ENCODE data around the gene GCSH. TPM values are rescaled to one million over a fixed set of nuclear protein-coding genes. Genes with fewer than 3 reads are reported as not detected.

GCSH gene
- total RNA-seq, 1 donor from 2014 or later, result 9.6 TPM

DNA sequence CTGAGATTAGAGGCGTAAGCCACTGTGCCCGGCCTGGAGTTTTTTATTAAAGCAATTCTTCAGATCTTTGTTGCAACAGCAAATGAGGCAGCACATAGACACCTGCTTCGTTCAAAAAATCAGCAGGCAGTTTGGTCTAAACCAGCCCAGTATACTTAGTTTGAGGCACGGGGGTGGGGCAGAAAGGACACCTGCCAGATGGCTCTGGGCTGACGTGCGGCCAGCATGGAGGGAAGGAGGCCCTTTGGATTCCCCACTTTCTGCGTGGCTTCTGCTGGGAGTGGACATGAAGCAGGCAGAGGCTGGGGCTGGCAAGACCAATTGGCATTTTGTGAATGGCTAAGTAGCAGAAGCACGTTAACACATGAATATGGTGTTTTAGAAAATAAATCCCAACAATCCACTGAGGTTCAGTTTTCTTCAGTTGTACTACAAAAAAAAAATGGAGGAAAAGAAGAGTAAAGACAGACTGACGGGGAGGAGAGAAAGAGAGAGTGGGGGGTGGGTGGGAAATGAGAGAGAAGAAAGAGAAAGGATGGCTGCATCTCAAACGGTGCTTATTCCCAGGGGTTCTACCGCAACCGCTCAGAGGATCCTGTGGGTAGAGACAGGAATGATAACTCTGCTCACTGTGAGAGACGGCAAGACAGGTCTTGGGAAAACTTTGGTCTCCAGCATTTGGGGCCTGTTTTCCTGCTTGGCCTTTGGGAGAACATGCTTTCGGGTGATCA lies 35.5 kb downstream of the GCSH start:
- intact Hi-C loops (cut with micrococcal nuclease), result no loop called here

DNA sequence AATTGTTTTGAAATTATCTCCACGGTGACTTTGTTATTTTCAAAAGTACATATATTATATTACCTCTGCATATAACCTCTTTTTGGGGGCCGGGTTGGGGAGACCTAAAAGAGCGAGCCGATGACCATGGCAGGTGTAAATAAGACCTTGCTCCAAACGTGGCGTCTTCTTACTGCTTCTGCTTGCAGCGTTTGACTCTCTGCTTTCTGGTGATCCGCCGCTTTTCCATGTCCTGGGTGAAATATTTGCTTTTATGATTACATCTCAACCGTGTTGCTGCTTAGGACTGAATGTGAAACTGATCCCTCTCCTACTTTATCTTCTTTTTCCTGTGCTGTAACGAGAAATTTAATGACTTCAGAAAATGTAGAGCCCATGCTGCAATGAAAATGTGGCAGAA lies 42.4 kb downstream of the GCSH start:
- intact Hi-C loops (cut with micrococcal nuclease), result no loop called here

DNA sequence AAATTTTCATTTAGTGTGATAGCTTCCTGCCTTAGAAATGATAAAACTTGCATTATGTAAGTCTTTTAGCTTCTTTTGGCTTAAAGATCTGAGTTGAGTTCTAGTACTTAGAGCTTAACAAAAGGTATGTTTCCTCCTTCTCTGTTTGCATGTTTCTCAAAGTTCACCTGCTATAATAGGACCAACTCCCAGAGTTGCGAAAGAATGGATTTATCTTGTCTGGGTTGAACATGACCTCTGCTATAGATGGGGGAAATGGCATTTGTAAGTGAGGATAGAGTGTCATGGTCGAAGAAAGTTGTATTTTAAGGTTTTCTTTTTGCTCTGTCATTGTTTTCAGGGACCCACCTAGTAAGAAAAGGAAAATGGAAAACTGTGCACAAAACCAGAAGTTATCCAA lies 53.4 kb downstream of the GCSH start:
- intact Hi-C loops (cut with micrococcal nuclease), result no loop called here

DNA sequence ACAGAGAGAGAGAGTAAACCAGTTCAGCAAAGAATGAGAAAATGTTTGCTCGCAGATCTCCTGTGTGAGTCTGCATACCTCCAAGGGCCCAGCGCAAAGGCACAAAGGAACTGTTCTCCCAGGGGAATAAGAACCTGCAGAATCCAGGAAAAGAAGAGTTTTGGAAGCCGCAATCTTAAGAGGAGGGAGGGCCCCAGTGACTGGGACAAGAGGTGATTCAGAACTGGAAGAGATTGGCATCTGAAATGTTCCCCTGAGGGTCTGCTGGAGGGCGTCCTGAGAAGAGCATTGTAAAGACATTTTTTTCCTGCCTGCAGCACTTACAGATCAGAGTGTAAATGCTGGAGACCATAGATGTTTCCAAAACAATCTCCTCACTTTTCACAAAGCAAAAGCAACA lies 54.5 kb downstream of the GCSH start:
- intact Hi-C loops (cut with micrococcal nuclease), result no loop called here

DNA sequence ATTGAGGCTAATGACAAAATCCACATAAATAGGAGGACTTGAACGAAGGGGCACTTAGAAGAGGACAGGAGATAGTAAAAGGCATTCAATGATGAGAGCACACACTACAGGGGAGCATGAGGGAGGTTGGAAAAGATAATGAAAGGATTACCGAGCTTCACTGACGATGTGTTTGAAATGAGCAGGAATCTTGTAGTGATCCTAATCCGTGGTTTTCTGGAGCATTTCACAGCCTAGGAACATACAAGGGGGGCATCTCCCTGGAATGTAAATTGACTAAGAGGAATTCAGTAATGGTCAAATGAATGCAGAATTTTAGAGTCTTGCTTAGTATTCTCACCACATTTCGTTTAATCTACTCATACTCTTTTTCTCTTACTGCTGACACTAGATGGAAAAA lies 55.4 kb downstream of the GCSH start:
- intact Hi-C loops (cut with micrococcal nuclease), result no loop called here

DNA sequence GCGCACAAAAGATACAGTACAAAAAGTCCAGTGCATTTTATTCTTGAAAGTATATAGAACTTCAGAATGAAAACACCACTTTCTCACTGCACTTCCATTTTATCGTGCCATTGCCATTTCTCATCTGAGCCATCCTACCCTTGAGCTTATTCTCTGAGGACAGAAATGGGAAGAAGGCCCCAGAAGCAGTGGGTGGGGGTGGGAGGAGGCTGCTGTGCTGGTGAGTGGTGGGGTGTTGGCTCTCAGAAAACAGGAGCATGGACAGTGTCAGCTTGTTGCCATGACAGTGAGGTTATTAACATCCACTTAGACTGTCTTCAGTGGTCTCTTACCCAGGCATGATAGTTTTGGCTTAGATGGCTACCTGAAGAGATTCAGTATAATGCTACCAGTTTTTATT lies 56.1 kb downstream of the GCSH start:
- intact Hi-C loops (cut with micrococcal nuclease), result no loop called here

DNA sequence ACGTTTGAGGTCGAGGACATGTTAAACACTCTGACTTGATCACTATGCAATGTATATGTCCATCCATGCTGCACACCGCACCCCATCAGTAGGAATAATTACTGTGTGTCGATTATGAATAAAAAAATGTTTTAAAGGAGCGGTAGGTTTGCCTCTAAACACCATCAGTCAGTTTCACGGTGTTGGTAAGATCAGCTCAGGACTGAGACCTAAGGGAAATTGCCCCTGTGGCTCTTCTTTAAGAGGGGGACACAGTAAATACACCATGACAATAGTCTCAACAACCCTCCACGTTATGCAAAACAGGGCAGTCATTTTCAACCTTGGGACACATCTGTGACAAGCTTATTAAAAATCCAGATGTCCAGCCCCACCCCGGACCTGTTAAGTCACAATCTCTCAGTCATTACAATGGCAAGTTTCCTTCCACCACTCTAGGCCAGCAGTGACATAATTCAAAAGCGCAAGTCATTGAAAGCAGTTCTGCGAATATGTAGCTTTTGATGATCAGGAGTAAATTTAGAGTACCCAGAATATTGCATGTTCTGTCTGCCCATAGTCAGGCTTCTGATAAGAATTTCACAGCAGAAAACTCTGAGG lies 59.3 kb downstream of the GCSH start:
- intact Hi-C loops (cut with micrococcal nuclease), result loop anchor here (1.0 kb wide), 1 partner anchor 277 kb away; the partner anchor contains the start of gene GAN

DNA sequence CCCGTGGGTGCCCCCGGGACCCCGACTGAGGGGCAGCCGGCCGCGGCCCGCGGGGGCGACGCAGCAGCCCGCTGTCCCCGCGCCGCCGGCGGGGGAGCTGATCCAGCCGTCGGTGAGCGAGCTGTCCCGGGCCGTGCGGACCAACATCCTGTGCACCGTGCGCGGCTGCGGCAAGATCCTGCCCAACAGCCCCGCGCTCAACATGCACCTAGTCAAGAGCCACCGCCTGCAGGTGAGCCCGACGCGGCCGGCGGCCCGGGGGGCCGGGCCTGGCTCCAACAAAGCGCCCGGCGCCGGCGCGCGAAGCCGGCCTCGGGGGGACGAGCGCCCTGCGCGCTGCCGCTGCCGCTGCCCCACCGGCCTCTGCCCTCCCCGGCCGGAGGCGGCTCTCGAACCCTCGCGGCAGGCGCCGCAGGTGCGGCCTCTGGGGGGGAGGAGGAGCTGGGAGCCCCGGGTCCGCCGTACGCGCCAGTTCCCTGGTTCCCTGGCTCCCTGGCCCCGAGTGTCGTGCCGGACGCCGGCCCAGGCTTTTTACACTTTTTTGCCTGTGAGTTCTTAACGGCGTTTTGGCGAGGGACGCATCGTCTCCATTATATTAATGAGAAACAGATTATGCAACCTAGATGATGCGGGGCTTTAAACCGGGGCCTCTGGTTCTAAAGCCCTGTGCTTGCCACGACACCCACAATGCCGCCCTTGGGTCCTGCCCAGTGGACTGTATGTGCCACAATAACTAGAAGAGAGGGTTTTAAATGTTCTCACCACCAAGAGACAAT lies 60.0 kb downstream of the GCSH start:
- intact Hi-C loops (cut with micrococcal nuclease), result loop anchor here (1.0 kb wide), 5 partner anchors 29 to 702 kb away; partner anchors contain the start of genes CENPN, GAN and GCSH

DNA sequence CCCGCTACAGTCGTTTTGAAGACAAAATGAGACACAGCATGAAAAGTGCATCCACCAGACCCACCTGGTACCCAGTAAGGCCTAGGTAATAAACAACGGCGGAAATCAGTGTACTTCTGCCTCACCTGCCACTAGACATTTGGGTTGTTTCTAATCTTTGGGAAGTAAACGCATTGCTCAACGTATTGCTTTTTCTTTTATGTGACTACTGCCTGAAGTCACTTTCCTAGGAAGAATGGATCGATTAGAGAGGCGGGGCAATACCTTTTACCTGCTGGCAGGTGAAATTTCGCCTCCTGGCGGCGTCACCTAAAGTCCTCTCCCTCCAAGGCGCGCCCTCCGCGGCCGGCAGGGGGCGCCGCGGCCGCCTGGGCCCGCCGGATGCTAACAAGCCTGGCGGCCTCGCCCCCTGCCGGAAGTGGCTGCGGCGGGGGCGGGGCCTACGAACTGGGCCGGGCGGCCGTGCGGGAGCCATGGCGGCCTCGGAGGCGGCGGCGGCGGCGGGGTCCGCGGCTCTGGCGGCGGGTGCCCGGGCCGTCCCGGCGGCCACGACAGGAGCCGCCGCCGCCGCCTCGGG lies 60.7 kb downstream of the GCSH start, which contains the start of gene ATMIN:
TSS of gene ATMIN (plus strand) at position 445 of the 577 bp plus-strand sequence. CDS start at position 474, 29 bp downstream.
- intact Hi-C loops (cut with micrococcal nuclease), result loop anchor here (1.0 kb wide), 4 partner anchors 28 to 703 kb away; partner anchors contain the start of genes CENPN and GCSH

Other genes with a start within 250 kb of the GCSH start
- gene CMC2, start 89.5 kb downstream of the GCSH start, total RNA-seq, result 84.4 and 93.3 TPM in 2 replicates
- gene CENPN, start 89.2 kb downstream of the GCSH start, total RNA-seq, result 55.5 and 57.4 TPM in 2 replicates
- gene ATMIN, start 60.6 kb downstream of the GCSH start, total RNA-seq, result 26.7 and 28.4 TPM in 2 replicates
- 0.91 TPM in 1 of 2 replicates, not detected in the other for gene C16orf46, start 19.2 kb downstream of the GCSH start, total RNA-seq
- not detected in 2 replicates for gene BCO1, start 142.3 kb upstream of the GCSH start, total RNA-seq
- 7.6 and 8.1 TPM in 2 replicates for gene GAN, start 218.6 kb upstream of the GCSH start, total RNA-seq

All from T-helper 2 cell treated with Interferon-gamma antibody and Interleukin-4, amounts not matched to agents 100 ng/mL and 5 ng/mL, for 36 hours (primary cell).